ENCODE results near the gene PDZRN3.

- TF ChIP-seq CTCF (IDR thresholded peaks at IDR 0.05 in 8 of 11, conservative IDR thresholded peaks at IDR 0.05 in 3 of 11): no peak
- TF ChIP-seq POLR2A (IDR thresholded peaks at IDR 0.05): no peak
- TF ChIP-seq POLR2AphosphoS5 (IDR thresholded peaks at IDR 0.05): no peak
Observed at GRCh38 chr3:73427048-73427706, 197.6 kb downstream of the PDZRN3 start.
